NCI-H226 (cell line): Measurements from ENCODE around the gene ZNF329.
A peak's percentile ranks its signal among the peaks of the same experiment; 100 is the strongest.

Experiments used
- DNase-seq: peaks from one replicate; pipeline ENCODE4 v3.0.0-alpha.2; 2015

The ZNF329 gene

DNA sequence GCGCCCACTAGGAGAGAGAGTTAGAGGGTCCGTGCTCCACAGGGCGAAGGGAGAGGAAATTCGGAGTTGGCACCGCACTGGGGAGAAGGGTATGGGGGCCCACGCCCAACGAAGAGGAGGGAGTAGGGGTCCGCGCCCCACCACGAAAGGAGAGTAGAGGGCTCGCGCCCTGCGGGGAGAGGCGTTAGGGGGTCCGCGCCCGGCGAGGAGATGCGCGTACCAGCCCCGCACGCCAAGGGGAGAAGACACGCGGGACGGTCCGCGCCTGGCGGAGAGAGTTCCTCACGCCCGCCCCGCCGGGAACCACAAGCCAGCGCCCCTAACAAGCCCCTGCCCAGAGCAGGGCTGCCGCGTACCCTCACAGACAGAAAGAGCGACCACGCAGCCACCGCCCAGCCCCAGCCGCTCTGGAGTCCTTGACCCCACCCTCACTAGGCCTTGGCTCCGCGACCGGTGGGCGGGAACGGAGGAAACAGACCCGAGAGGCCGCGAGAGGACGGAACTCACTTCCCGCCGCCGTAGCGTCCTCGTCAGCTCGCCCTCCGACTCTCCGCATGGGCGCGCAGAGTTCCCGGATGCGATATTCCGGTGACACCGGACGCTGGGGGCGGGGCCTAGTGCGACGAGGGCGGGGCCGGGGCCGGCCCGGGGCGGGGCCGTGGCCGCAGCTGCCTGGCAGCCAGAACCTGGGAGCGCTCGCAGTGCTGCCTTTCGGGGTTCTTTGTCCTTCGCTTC lies 32.6 kb downstream of the ZNF329 start:
- no peak for DNase-seq

DNA sequence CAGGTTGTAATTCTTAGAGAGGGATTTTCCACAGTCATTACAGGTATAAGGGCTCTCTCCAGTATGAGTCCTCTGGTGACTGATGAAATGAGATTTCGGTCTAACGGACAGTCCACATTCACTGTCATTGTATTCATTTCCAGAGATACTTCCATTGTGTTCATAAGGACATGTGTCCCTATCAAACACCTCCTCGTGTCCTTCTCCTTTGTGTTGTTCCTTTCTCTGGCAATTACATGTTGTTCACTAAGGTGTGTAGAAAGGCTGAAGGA lies 42.1 kb downstream of the ZNF329 start:
- DNase-seq = no peak

DNA sequence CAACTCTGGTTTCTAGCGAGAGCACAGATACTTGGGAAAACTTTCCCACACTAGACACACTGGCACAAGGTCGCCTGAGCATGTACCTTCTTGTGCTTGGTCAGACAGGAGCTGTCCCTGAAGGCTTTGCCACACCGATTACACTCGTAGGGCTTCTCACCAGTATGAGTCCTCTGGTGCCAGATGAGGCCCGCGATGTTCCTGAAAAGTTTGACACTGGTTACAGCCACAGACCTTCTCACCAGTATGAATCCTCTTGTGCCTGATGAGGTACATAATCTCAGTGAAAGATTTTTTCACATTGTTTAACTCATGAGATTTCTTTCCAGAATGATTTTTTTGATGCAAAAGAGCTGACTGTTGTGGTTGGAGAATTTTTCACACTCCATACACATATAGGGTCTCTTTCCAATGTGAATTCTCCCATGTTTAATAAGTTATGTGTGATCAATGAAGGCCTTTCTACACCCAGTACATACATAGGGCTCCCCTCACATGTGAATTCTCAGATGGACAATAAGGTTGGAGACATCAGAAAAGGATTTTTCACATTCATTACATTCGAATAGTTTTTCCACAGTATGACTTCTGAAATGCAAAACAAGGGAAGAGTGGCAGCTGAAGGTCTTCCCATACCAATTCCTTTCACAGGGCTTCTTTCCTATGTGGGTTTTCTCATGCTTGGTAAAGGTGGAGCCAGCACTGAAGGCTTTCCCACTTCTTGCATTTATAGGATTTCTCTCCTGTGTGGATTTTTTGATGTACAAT lies 42.6 kb downstream of the ZNF329 start:
- no peak for DNase-seq

DNA sequence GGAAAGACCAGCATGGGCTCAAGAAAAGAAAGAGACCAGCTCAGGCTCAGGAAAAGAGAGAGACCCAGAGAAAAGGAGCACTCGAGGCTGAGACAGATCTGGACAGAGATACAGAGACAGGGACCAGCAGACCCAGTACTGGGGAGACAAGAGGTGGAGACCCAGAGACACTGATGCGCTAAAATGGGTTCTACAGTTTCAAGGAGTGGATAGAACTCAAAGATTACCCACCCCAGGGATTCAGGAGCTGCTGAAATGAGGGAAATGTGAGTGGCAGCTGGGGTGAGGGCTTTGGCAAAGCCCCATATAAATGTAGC lies 51.9 kb downstream of the ZNF329 start:
- no peak for DNase-seq

DNA sequence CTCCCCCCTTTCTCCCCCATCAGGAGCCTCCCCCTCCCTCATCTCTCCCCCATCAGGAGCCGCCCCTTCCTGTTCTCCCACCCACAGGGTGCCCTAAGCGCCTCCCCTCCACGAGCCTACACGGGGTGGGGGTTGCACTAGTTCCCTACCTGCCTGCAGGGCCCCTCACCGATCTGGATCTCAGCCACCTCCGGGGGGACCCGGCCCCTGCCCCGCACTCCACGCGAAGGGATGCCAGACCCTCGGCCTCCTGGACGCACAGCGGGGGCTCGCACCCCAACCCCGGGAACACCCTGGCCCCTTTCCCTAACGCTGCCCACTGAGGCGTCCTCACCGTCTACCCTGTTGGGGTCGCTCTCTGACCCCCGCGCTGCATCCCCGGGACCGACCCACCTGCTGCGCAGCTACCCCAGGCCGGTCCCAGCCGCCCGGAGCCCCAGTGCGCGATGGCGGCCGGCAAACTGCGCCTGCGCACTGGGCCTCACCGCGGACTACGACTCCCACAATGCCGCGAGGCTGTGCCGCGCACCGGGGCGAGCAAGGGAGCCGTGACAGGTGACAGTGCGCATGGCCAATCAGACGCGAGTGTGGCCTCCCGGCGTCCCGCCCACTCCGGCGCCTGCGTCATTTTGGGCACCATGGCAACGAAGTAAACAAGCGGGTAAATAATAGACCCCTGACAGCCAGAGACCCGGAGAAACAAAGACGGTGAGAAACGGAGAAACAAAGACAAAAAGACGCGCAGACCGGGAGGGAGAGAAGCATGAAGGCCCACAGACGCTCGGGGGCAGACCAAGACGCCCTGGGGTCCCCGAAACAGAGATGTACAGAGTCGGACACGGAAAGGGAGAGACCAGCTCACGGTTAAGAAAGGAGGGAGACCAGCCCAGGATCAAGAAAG lies 52.6 kb downstream of the ZNF329 start, which contains the start of gene ZSCAN18:
Gene ZSCAN18 (minus strand): TSS at position 451 of the 901 bp plus-strand sequence. CDS start 7,964 bp downstream, outside the sequence.
- DNase-seq = peak; percentile 64

DNA sequence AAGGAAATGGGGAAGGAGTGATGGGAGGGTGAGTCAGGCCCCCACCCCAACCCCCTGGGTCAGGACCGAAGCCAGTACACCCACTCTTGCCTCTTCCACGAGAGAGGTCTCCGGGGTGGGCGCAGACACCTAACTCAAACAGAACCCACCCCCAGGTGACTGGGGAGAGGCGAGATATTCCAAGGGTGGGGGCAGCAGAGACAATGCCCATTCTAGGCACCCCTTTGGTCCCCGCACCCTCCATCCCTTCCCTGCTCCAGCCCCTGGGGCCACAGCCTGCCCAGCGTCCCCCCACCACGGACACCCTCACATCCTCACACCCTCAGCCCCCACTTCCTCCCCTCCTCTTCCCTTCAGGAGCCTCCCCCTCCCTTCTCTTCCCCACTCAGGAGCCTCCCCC lies 53.2 kb downstream of the ZNF329 start:
- DNase-seq = no peak

DNA sequence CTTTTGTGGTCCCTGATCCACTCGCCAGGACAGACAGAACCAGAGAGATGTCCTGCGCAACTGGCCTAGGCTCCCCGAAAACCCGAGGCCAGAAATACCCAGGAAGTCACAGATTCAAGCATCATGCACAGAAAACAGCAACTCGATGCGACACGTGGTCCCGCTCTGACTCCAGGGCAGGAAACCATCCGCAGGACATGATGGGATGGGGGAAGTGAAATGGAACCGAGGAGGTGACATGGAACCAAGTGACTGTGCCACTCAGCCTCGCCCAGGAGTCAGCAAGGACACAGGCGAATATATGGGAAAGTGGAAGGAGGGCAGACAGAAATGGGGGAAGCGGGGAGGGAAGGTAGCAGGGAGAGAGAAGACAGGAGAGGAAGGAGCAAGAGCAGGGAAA lies 53.7 kb downstream of the ZNF329 start:
- DNase-seq = no peak

DNA sequence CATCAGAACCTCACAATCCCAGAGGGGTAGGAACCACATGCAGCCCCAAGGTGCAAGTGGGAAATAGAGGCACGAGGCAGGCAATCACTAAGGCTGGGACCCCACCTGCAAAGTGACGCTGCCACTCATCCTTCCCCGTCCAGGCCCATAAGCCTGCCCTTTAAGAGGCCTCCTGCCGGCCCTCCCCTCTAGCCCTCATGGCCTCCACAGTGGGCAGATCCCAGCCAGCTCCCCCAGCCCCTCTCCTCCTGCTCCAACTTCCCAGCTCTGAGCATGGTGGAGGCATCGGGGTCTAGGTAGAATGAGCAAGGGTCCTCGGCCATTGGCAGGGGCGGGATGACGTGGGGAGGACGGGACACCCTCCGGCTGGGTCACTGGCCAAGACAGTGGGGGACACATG lies 55.3 kb downstream of the ZNF329 start:
- no peak for DNase-seq

DNA sequence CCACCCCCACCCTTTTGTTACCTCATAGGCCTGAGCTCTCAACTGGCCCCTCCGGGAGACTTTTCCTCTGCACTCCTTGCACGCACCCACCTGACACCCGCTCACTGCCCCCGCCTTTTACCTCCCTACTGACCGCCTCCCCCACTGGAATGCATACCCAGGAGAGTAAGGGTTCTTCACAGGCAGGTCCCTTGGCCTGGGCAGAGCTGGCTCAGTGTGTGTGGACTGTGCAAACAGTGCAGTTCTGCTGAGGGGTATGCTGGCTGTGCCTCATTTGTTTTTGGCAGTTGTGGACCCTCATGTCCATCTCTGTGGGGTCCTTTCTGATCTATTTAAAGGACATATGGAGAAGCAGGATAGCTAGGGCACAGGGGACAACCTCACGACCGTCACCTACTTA lies 57.5 kb downstream of the ZNF329 start:
- DNase-seq = no peak

DNA sequence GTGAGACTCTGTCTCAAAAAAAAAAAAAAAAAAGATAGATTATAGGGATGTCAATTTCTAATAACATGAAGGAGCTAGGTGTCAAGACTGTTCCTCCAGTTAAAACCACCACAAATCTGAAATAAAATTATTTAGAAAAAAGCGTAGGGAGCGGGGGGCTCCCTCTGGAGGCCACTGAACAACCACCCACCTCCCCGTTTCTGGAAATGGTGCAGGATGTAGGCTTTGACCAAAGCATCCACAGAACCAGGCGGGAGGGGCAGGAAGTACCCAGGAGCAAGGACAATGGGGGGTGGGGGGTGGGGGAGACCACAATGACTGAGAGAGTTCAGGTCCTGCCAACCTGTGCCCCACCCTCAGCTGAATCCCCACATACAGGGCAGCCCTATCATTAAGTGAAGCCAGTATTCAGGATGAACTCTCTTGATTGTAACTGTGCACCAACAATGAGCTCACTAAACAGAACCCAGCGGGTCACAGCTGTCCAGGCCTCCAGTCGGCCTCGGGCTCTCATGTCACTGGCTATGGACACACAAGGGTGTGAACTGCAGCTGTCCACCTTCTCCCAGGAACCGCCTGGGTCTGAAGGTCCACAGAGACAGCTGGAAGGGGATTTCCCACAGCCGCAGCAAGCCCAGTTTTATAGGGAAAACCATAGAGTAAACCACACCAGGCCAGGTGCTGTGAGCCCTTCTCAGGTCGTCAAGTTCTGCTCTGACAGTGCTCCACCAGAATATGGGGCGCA lies 59.2 kb downstream of the ZNF329 start:
- DNase-seq = no peak

DNA sequence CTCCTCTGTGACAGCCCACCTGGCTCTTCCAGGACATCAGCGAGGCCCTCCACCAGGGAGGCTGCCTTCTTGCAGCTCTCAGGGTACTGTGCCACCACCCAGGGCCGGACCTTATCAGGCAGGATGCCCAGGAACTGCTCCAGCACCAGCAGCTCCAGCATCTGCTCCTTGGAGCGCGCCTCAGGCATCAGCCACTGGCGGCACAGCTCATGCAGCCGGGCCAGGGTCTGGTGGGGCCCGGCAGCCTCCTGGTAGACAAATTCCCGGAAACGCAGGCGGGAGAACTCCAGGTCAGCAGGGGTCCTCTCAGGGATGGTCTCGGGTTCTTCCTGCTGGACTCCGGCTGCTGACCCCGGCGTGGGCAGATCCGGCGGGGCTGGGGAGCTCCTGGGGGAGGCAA lies 60.7 kb downstream of the ZNF329 start:
- DNase-seq = no peak

DNA sequence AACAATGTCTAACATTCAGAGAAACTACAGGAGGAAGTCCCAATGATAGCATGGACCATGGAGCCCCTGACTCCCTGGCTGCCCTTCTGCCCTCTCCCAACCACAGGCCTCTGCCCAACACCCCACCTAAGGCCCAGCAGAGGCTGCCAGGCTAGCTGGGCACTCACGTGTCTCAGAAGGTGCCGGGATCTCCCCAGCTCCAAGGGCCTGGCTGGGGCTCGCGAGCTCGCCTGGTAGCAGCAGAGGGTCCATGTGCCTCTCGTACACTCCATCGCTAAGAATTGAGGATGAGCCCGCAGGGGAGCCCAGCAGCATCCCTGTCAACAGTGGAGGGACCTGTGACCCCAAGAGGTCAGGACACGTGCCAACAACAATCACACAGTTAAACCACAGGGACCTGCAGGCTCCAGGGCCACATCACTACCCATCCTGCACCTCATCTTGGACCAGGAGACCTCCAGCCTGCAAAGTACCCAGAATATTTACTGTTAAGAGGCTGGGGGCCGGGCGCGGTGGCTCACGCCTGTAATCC lies 62.0 kb downstream of the ZNF329 start:
- DNase-seq = no peak

DNA sequence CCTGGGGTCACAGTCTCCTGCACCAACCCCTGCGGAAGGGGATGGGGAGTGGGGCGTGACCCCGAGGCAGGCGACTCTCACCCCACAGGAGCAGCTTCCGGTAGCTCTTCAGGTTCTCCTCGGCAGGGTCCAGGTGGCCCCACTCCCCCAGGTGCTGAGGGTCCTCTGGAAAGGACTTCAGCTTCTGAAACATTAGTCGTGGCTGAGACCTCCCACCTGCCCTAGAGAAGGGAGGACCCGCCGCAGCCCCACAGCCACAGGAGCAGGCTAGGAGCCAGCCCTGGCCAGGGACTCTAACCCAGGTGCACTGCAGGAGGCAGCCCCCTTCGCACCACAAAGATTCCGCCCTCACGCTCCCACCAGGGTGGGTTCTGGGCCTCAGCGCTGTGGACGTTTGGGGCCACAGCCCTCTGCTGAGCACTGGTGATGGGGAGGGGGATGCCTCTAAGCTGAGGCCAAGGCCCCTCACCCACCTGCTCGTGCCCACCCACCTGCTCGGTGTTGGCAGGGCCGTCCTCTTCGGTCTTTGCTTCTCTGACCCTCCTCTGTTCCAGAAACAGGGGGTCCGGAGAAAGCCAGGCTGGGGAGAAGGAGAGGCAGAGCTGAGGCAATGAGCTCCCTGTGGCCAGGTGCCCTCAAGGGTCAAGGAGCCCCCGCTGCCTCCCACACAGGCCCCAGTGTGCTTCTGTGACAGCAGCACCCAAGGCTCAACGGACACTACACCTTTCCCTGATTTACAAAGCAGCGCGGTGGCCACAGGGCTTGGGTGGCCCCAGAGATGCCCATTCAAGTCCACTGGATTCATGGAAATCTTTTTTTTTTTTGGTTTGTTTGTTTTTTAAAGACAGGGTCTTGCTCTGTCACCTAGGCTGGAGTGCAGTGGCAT lies 63.5 kb downstream of the ZNF329 start:
- no peak for DNase-seq

DNA sequence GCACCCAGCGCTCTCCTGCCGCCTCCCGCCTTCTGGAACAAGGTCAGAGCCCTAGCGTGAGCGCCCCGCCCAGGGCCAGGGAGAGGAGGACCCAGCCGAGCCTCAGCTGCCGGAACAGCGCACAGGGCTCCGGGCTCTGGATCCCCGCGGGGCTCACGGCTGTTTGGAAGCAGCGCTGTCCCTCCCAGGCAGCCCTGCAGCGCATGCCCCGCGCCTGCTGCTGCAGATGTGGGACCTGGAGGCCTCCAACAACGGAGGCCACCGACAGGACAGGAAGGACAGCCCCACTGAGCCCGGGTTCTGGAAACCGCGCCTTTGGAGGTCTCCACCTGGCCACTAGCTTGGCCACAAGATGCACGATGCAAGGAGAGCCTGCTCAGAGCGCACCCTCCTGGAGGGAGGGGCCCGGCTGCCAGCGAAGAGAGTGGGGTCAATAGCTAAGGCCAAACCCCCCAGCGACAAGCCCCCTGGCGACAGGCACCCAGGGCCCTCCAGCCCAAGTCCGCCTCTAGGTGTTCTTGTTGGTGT lies 65.2 kb downstream of the ZNF329 start:
- DNase-seq = no peak

DNA sequence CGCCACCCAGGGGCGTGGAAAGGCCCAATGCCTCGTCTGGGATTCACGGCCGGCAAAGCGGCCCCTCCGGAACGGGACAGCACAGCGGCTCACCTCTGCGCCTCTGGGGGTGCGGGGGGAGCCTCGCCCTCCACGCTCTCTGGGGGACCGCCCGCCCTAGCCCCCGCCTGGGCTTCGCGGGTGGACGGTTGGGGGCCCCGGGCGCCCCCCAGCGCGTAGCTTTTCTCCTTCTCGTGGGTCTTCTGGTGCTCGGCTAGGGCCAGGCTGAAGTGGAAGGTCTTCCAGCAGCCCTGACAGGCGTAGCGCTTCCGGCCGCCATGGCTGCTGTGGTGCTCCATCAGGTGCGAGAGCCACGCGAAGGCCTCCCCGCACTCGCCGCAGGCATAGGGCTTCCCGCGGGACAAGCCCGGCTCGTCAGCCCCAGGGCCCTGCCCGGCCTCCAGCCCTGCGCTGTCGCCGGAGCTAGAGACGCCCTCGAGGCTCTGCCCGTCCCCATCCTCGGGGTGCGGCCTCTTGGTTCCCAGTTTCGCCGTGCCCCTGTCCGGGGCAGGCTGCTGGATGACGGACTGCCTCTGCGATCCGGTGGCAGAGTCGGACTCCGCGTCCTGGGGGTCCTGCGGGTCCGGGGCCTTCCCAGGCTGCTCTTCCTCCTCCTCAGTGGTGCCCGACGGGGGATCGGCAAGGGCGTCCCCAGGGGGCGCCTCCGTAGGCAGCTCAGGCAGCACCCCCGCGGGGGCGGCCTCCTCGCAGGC lies 65.8 kb downstream of the ZNF329 start:
- no peak for DNase-seq

DNA sequence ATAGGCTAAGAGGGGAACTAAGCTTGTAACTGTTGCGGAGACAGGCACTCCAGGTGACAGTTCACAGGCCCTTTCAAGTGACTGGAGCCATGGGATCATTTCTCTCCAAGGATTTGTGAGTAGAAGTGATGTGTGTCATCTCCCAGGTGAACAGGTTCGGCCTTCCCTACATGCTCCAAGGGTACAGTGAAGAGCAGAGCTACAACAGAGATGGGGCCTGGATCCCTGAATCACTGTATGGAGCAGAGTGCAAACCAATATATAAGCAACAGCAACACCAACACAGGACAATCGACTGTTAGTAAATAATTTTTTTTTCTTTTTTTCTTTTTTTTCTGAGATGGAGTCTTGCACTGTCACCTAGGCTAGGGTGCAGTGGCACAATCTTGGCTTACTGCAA lies 67.6 kb downstream of the ZNF329 start:
- no peak for DNase-seq

DNA sequence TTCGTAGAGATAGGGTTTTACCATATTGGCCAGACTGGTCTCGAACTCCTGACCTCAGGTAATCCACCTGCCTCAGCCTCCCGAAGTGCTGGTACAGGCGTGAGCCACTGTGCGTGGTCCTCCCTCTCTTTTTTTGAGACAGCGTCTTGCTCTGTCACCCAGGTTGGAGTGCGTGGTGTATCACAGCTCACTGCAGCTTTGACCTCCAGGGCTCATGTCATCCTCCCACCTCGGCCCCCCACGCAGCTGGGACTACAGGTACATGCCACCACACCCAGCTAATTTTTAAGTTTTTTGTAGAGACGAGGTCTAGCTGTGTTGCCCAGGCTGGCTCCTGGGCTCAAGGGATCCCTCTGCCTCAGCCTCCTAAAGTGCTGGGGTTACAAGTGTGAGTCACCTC lies 70.8 kb downstream of the ZNF329 start:
- DNase-seq = no peak
